ENCODE results near the gene NCKAP5. TPM values are rescaled to one million over a fixed set of nuclear protein-coding genes. Genes with fewer than 3 reads are reported as not detected.

The NCKAP5 gene
- total and polyA plus RNA-seq, 2 of the 8 experiments (the other 6 are each of a cell fraction or from before 2014, with no cell fraction given): 0.27 to 0.86 TPM

GRCh38 chr2:133382566-133382965, 185.7 kb downstream of the NCKAP5 start:
- H4K91ac ChIP-seq (replicated peaks; ENCODE audit: insufficient read length, low read length): no peak overlapping the region
- H4K20me1 ChIP-seq (replicated peaks in 1 of 2; ENCODE audit: control insufficient read depth in 1 of 2, insufficient read depth in 2 of 2, low read length in 2 of 2): no peaks in the 10 kb centered on the region
- no peak overlapping the region for H2AFZ ChIP-seq (ENCODE audit: low read length)
- no peaks in the 10 kb centered on the region for H3K79me1 ChIP-seq (ENCODE audit: low read depth, low read length)
- no peak overlapping the region for H3K9ac ChIP-seq (replicated peaks in 1 of 4; ENCODE audit: extremely low read depth in 1 of 4, low read depth in 3 of 4, low read length in 3 of 4)
- no peaks in the 10 kb centered on the region for H3K79me2 ChIP-seq (ENCODE audit: control insufficient read depth in 1 of 2, insufficient read depth in 2 of 2, low read length in 2 of 2)
- H2BK120ac ChIP-seq (replicated peaks; ENCODE audit: low read depth, low read length): no peak overlapping the region
- H2BK12ac ChIP-seq (ENCODE audit: low read depth, low read length): no peak overlapping the region
- peaks cover 0 to 6% (median 2%) of the 10 kb centered on the region in 4 experiments; a peak in 4 of 7 replicates for H3K4me1 ChIP-seq (replicated peaks in 1 of 4; ENCODE audit: control insufficient read depth in 3 of 4, insufficient read depth in 4 of 4, low read length in 3 of 4)
- H3K14ac ChIP-seq (ENCODE audit: insufficient read length): no peak overlapping the region
- no peak overlapping the region for H3K4me2 ChIP-seq (ENCODE audit: insufficient read depth in 1 of 2, low read depth in 2 of 2, low read length in 2 of 2)
- H3K36me3 ChIP-seq (ENCODE audit: control insufficient read depth in 2 of 4, insufficient read depth in 4 of 4, low read length in 3 of 4): no peaks in the 10 kb centered on the region
- no peak overlapping the region for H3K4me3 ChIP-seq (ENCODE audit: extremely low read depth in 1 of 4, insufficient read depth in 2 of 4, low read depth in 3 of 4, low read length in 4 of 4)
- FAIRE-seq (no peak), DNase-seq (ENCODE audit: low read depth in 1 of 2, low spot score in 2 of 2) (no peak)
- ChIA-PET CTCF (ENCODE audit: partially characterized antibody) (no interaction called here), POLR2A (ENCODE audit: partially characterized antibody) (no interaction called here)
- no peak overlapping the region for H4K8ac ChIP-seq (ENCODE audit: extremely low read depth, insufficient read depth, low read length)
- H2BK15ac ChIP-seq (ENCODE audit: low read length): no peak overlapping the region
- no peak overlapping the region for H3K56ac ChIP-seq (replicated peaks; ENCODE audit: insufficient read length, low read depth, low read length)
- no peak overlapping the region for H3K4ac ChIP-seq (replicated peaks; ENCODE audit: insufficient read length, low read depth, low read length)
- H2AK5ac ChIP-seq (ENCODE audit: low read depth, low read length): no peak overlapping the region
- H4K5ac ChIP-seq (ENCODE audit: insufficient read length, low read depth, low read length): no peak overlapping the region
- no peak overlapping the region for H3K18ac ChIP-seq (ENCODE audit: extremely low read depth, low read length)
- H3K23ac ChIP-seq (ENCODE audit: insufficient read length): no peak overlapping the region
- no peaks in the 10 kb centered on the region for H3K23me2 ChIP-seq (ENCODE audit: low read depth, low read length)
- H3K27ac ChIP-seq (ENCODE audit: low read depth, low read length): no peak overlapping the region
- H2BK5ac ChIP-seq (ENCODE audit: low read depth, low read length): no peak overlapping the region
- no peak overlapping the region for H2BK20ac ChIP-seq (ENCODE audit: low read length)
- no peaks in the 10 kb centered on the region for H3K9me3 ChIP-seq (ENCODE audit: insufficient read depth in 2 of 2, low read depth in 1 of 2, low read length in 1 of 2)
- no peaks in the 10 kb centered on the region for H3K27me3 ChIP-seq (replicated peaks in 1 of 4; ENCODE audit: control insufficient read depth in 3 of 4, extremely low read depth in 1 of 4, insufficient read depth in 3 of 4, low read length in 3 of 4)
- no peak for TF ChIP-seq SP4 (IDR thresholded peaks at IDR 0.05; ENCODE audit: low read length)
- no peak for TF ChIP-seq MAX (IDR thresholded peaks at IDR 0.05)
- no peak for TF ChIP-seq HDAC2 (IDR thresholded peaks at IDR 0.05; ENCODE audit: borderline replicate concordance in 1 of 2, low read depth in 2 of 2, low read length in 2 of 2)
- no peak for TF ChIP-seq NANOG (IDR thresholded peaks at IDR 0.05; ENCODE audit: insufficient read depth, low read depth, low read length, poor library complexity, severe bottlenecking)
- TF ChIP-seq USF2 (IDR thresholded peaks at IDR 0.05; ENCODE audit: low read length): no peak
- TF ChIP-seq PHF8 (conservative IDR thresholded peaks at IDR 0.05; ENCODE audit: low read depth, low read length): no peak
- TF ChIP-seq SP2 (IDR thresholded peaks at IDR 0.05; ENCODE audit: low read length): no peak
- TF ChIP-seq NRF1 (IDR thresholded peaks at IDR 0.05; ENCODE audit: low read depth, low read length): no peak
- TF ChIP-seq FOSL1 (IDR thresholded peaks at IDR 0.05; ENCODE audit: insufficient read depth, low read depth, low read length): no peak
- no peak for TF ChIP-seq POU5F1 (IDR thresholded peaks at IDR 0.05; ENCODE audit: low read depth, low read length)
- TF ChIP-seq EP300 (IDR thresholded peaks at IDR 0.05; ENCODE audit: borderline replicate concordance in 1 of 2, low read depth in 2 of 2, low read length in 2 of 2): no peak
- no peak for TF ChIP-seq KDM5A (IDR thresholded peaks at IDR 0.05; ENCODE audit: low read length)
- TF ChIP-seq JUND (IDR thresholded peaks at IDR 0.05; ENCODE audit: low read length): no peak
- TF ChIP-seq SRF (IDR thresholded peaks at IDR 0.05; ENCODE audit: low read depth, low read length): no peak
- no peak for TF ChIP-seq CEBPB (IDR thresholded peaks at IDR 0.05; ENCODE audit: low read depth, low read length)
